8988T (cell line): ENCODE measurements around the gene UBASH3B.

Experiments
- DNase-seq: peaks from one replicate; pipeline ENCODE4 v3.0.0; 2011

Gene UBASH3B

GRCh38 chr11:122681070-122681469 is 25.5 kb downstream of the UBASH3B start:
- DNase-seq = no peak

- DNase-seq = no peak
Measured at GRCh38 chr11:122681735-122682134, 26.2 kb downstream of the UBASH3B start.

- DNase-seq = no peak
Measured at GRCh38 chr11:122682464-122682863, 26.9 kb downstream of the UBASH3B start.

GRCh38 chr11:122685041-122685440 is 29.5 kb downstream of the UBASH3B start:
- no peak for DNase-seq

GRCh38 chr11:122686111-122686510 is 30.6 kb downstream of the UBASH3B start:
- DNase-seq = no peak

GRCh38 chr11:122690384-122690783 is 34.9 kb downstream of the UBASH3B start:
- no peak for DNase-seq

GRCh38 chr11:122690801-122691548 is 35.5 kb downstream of the UBASH3B start:
- DNase-seq = no peak

GRCh38 chr11:122691549-122692150 is 36.1 kb downstream of the UBASH3B start:
- no peak for DNase-seq

GRCh38 chr11:122692444-122692843 is 36.9 kb downstream of the UBASH3B start:
- no peak for DNase-seq

GRCh38 chr11:122695076-122695615 is 39.6 kb downstream of the UBASH3B start:
- no peak for DNase-seq

GRCh38 chr11:122696662-122697061 is 41.1 kb downstream of the UBASH3B start:
- DNase-seq = no peak

- DNase-seq = no peak
Measured at GRCh38 chr11:122697636-122698167, 42.2 kb downstream of the UBASH3B start.

GRCh38 chr11:122698392-122698791 is 42.9 kb downstream of the UBASH3B start:
- DNase-seq = no peak

- no peak for DNase-seq
Measured at GRCh38 chr11:122700666-122701065, 45.1 kb downstream of the UBASH3B start.

- no peak for DNase-seq
Measured at GRCh38 chr11:122701143-122701542, 45.6 kb downstream of the UBASH3B start.

- DNase-seq = no peak
Measured at GRCh38 chr11:122703541-122704272, 48.2 kb downstream of the UBASH3B start.

GRCh38 chr11:122705396-122705795 is 49.9 kb downstream of the UBASH3B start:
- no peak for DNase-seq

- no peak for DNase-seq
Measured at GRCh38 chr11:122706291-122707088, 51.0 kb downstream of the UBASH3B start.

GRCh38 chr11:122707111-122707510 is 51.6 kb downstream of the UBASH3B start:
- no peak for DNase-seq

- DNase-seq = no peak
Measured at GRCh38 chr11:122707901-122708300, 52.4 kb downstream of the UBASH3B start.

GRCh38 chr11:122709039-122709760 is 53.7 kb downstream of the UBASH3B start:
- no peak for DNase-seq

- no peak for DNase-seq
Measured at GRCh38 chr11:122711362-122711761, 55.8 kb downstream of the UBASH3B start.
